Neural progenitor cell (in vitro differentiated cells): ENCODE measurements around the gene UHRF1. TPM values are rescaled to one million over a fixed set of nuclear protein-coding genes. Genes with fewer than 3 reads are reported as not detected.

Experiments used
- DNase-seq: peaks from one replicate; pipeline ENCODE4 v3.0.0-alpha.2; 2016; ENCODE audit warnings: low spot score
- H2AFZ ChIP-seq: fragments of 200-600 bp; sonication (generic); replicated peaks from 2 replicates; pipeline ENCODE4 v1.6.1; 2016; ENCODE audit warnings: antibody characterized with exemption
- H3F3A ChIP-seq: fragments of 200-600 bp; sonication (generic); 2 replicates; pipeline ENCODE4 v1.6.1; 2016; ENCODE audit warnings: antibody characterized with exemption, low read depth
- H3K27ac ChIP-seq: fragments of 200-600 bp; sonication (generic); 2 replicates; pipeline ENCODE4 v1.5.1; 2016; ENCODE audit warnings: mild to moderate bottlenecking
- H3K27me3 ChIP-seq: fragments of 200-600 bp; sonication (generic); 2 replicates; pipeline ENCODE4 v1.6.1; 2016; ENCODE audit warnings: mild to moderate bottlenecking, moderate library complexity
- H3K36me3 ChIP-seq: fragments of 200-600 bp; sonication (generic); 2 replicates; pipeline ENCODE4 v1.5.1; 2016
- H3K4me1 ChIP-seq: fragments of 200-600 bp; sonication (generic); 2 replicates; pipeline ENCODE4 v1.6.1; 2016; ENCODE audit warnings: mixed run types
- H3K4me2 ChIP-seq: fragments of 200-600 bp; sonication (generic); 2 replicates; pipeline ENCODE4 v1.6.1; 2016
- H3K4me3 ChIP-seq: fragments of 200-600 bp; sonication (generic); 2 replicates; pipeline ENCODE4 v1.5.1; 2016
- H3K79me2 ChIP-seq: fragments of 200-600 bp; sonication (generic); 2 replicates; pipeline ENCODE4 v1.6.1; 2016; ENCODE audit warnings: low read depth
- H3K9ac ChIP-seq: fragments of 200-600 bp; sonication (generic); 2 replicates; pipeline ENCODE4 v1.6.1; 2016
- H3K9me3 ChIP-seq: fragments of 200-600 bp; sonication (generic); 2 replicates; pipeline ENCODE4 v1.5.1; 2016; ENCODE audit warnings: low read depth
- H4K20me1 ChIP-seq: fragments of 200-600 bp; sonication (generic); 2 replicates; pipeline ENCODE4 v1.6.1; 2016; ENCODE audit warnings: low read depth
- H3K27ac Mint-ChIP-seq: 3 replicates; pipeline ENCODE4 v1.8.0; 2021; ENCODE audit warnings: mixed read lengths
- H3K27me3 Mint-ChIP-seq: 2 replicates; pipeline ENCODE4 v1.8.0; 2022; ENCODE audit warnings: low read depth, mild to moderate bottlenecking, inconsistent platforms, moderate library complexity, mixed read lengths; ENCODE audit not compliant: insufficient read depth
- H3K36me3 Mint-ChIP-seq: 3 replicates; pipeline ENCODE4 v1.8.0; 2021; ENCODE audit warnings: mixed read lengths
- H3K4me1 Mint-ChIP-seq: 3 replicates; pipeline ENCODE4 v1.8.0; 2021; ENCODE audit warnings: mixed read lengths
- H3K4me3 Mint-ChIP-seq: 3 replicates; pipeline ENCODE4 v1.8.0; 2021; ENCODE audit warnings: mild to moderate bottlenecking, moderate library complexity, mixed read lengths
- H3K9me3 Mint-ChIP-seq: 3 replicates; pipeline ENCODE4 v1.8.0; 2020; ENCODE audit warnings: mixed read lengths
- EZH2 ChIP-seq: fragments of 200-600 bp; sonication (generic); IDR thresholded peaks from 2 replicates; pipeline ENCODE4 v1.6.1; 2017; ENCODE audit warnings: antibody characterized with exemption, mild to moderate bottlenecking, moderate library complexity
- EZH2phosphoT487 ChIP-seq: fragments of 200-600 bp; sonication (generic); IDR thresholded peaks from 2 replicates; pipeline ENCODE4 v1.6.1; 2017; ENCODE audit warnings: antibody characterized with exemption
- total RNA-seq: library from RNA; depleted of rRNA; stranded (reverse); fragments of >200 nt; gene quantifications from 2 replicates; pipeline ENCODE4 v1.2.3, GENCODE V29; 2015; ENCODE audit warnings: low replicate concordance
- TF ChIP-seq, protein P1 (sequence below): fragments of 200-600 bp; sonication (generic); IDR thresholded peaks from 2 replicates; pipeline ENCODE4 v1.5.1; 2017; ENCODE audit warnings: antibody characterized with exemption, mild to moderate bottlenecking

UHRF1 gene
- total RNA-seq, 1 donor from 2014 or later, result 34.1 TPM

GRCh38 chr19:4977299-4978174 lies 68.2 kb downstream of the UHRF1 start:
- Mint-ChIP-seq H3K27me3 (peaks cover 2% of the 10 kb centered on the region), H3K4me3 (no peak overlapping the region), H3K9me3 (no peaks in the 10 kb centered on the region), H3K4me1 (peaks cover 40% of the 10 kb centered on the region), H3K36me3 (peaks cover 5% of the 10 kb centered on the region), H3K27ac (peak overlapping the region; percentile 83)
- no peak overlapping the region for H3K4me3 ChIP-seq
- no peaks in the 10 kb centered on the region for H3K36me3 ChIP-seq
- H3K79me2 ChIP-seq, result peaks cover 100% of the 10 kb centered on the region
- H3K4me2 ChIP-seq, result no peak overlapping the region
- no peaks in the 10 kb centered on the region for H3K4me1 ChIP-seq
- H3F3A ChIP-seq, result peaks cover 4% of the 10 kb centered on the region
- no peaks in the 10 kb centered on the region for H3K9me3 ChIP-seq
- H4K20me1 ChIP-seq, result peaks cover 100% of the 10 kb centered on the region
- no peak for DNase-seq
- H2AFZ ChIP-seq, result no peak overlapping the region
- no peaks in the 10 kb centered on the region for H3K27me3 ChIP-seq
- no peak overlapping the region for H3K9ac ChIP-seq
- no peak overlapping the region for H3K27ac ChIP-seq
- TF ChIP-seq, protein P1, sequence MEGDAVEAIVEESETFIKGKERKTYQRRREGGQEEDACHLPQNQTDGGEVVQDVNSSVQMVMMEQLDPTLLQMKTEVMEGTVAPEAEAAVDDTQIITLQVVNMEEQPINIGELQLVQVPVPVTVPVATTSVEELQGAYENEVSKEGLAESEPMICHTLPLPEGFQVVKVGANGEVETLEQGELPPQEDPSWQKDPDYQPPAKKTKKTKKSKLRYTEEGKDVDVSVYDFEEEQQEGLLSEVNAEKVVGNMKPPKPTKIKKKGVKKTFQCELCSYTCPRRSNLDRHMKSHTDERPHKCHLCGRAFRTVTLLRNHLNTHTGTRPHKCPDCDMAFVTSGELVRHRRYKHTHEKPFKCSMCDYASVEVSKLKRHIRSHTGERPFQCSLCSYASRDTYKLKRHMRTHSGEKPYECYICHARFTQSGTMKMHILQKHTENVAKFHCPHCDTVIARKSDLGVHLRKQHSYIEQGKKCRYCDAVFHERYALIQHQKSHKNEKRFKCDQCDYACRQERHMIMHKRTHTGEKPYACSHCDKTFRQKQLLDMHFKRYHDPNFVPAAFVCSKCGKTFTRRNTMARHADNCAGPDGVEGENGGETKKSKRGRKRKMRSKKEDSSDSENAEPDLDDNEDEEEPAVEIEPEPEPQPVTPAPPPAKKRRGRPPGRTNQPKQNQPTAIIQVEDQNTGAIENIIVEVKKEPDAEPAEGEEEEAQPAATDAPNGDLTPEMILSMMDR, result no peak
- no peak for TF ChIP-seq EZH2phosphoT487
- no peak for TF ChIP-seq EZH2

- H3K4me3 Mint-ChIP-seq, result no peak overlapping the region
- H3K36me3 Mint-ChIP-seq, result peaks cover 5% of the 10 kb centered on the region
These were observed 70.0 kb downstream of the UHRF1 start for GRCh38 chr19:4979211-4979807.

DNA sequence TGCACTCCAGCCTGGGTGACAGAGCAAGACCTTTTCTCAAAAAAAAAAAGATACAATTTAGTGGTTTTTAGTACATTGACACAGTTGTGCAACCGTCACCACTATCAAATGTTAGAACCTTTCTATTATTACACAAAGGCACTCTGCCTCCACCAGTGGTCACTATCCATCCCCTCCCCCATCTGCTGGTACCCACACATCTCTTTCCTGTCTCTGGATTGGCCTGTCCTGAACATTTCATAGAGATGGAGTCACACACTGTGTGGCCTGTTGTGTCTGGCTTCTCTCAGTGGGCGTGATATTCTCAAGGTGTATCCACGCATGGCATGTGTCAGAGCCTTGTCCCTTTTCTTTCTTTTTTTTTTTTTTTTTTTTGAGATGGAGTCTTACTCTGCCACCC lies 70.8 kb downstream of the UHRF1 start:
- H3K36me3 ChIP-seq, result no peaks in the 10 kb centered on the region
- H3K27me3 ChIP-seq, result no peaks in the 10 kb centered on the region
- H3K79me2 ChIP-seq, result peaks cover 100% of the 10 kb centered on the region
- Mint-ChIP-seq H3K36me3 (peaks cover 5% of the 10 kb centered on the region), H3K4me1 (peaks cover 48% of the 10 kb centered on the region), H3K27ac (no peak overlapping the region), H3K9me3 (no peaks in the 10 kb centered on the region), H3K27me3 (peaks cover 2% of the 10 kb centered on the region), H3K4me3 (no peak overlapping the region)
- peaks cover 15% of the 10 kb centered on the region for H3K4me1 ChIP-seq
- peaks cover 4% of the 10 kb centered on the region for H3F3A ChIP-seq
- no peak overlapping the region for H3K9ac ChIP-seq
- TF ChIP-seq EZH2phosphoT487 (no peak), EZH2 (no peak)
- TF ChIP-seq, protein P1, result no peak
- H3K4me3 ChIP-seq, result no peak overlapping the region
- no peak overlapping the region for H3K27ac ChIP-seq
- H2AFZ ChIP-seq, result no peak overlapping the region
- no peaks in the 10 kb centered on the region for H3K9me3 ChIP-seq
- H3K4me2 ChIP-seq, result no peak overlapping the region
- no peak for DNase-seq
- peaks cover 100% of the 10 kb centered on the region for H4K20me1 ChIP-seq

More at GRCh38 chr19:4979211-4979807, 70.0 kb downstream of the UHRF1 start:
- no peak for TF ChIP-seq EZH2
- TF ChIP-seq EZH2phosphoT487, result no peak
- TF ChIP-seq, protein P1, result no peak
- Histone ChIP-seq H3K4me2 (no peak overlapping the region), H3K4me1 (peaks cover 15% of the 10 kb centered on the region), H3K9ac (no peak overlapping the region), H4K20me1 (peaks cover 100% of the 10 kb centered on the region), H3K27ac (no peak overlapping the region), H3K9me3 (no peaks in the 10 kb centered on the region), H3K36me3 (no peaks in the 10 kb centered on the region), H3K27me3 (no peaks in the 10 kb centered on the region), H3K4me3 (no peak overlapping the region), H3K79me2 (peaks cover 100% of the 10 kb centered on the region), H3F3A (peaks cover 4% of the 10 kb centered on the region), H2AFZ (no peak overlapping the region)
- no peaks in the 10 kb centered on the region for H3K9me3 Mint-ChIP-seq
- H3K27ac Mint-ChIP-seq, result peak overlapping the region; percentile 54
- DNase-seq, result no peak
- peaks cover 47% of the 10 kb centered on the region for H3K4me1 Mint-ChIP-seq
- H3K27me3 Mint-ChIP-seq, result peaks cover 2% of the 10 kb centered on the region
